HL-60 (cell line): ENCODE results near the gene TM4SF4.

Experiments used
- CTCF ChIP-seq: IDR thresholded peaks from one replicate; pipeline ENCODE4 v1.5.1; 2011; ENCODE audit warnings: low read length, control low read depth, inconsistent platforms; ENCODE audit not compliant: insufficient read depth
- GABPA ChIP-seq: IDR thresholded peaks from 2 replicates; pipeline ENCODE4 v1.6.1; 2012; ENCODE audit warnings: low read depth
- POLR2AphosphoS5 ChIP-seq: IDR thresholded peaks from 2 replicates; pipeline ENCODE4 v1.6.1; 2012; ENCODE audit warnings: low read depth
- REST ChIP-seq: IDR thresholded peaks from 2 replicates; pipeline ENCODE4 v1.6.1; 2012; ENCODE audit warnings: low read depth; ENCODE audit not compliant: insufficient replicate concordance
- SPI1 ChIP-seq: IDR thresholded peaks from 2 replicates; pipeline ENCODE4 v1.6.1; 2012; ENCODE audit warnings: low read depth, mild to moderate bottlenecking, borderline replicate concordance

- no peak for TF ChIP-seq CTCF
- TF ChIP-seq POLR2AphosphoS5: no peak
- no peak for TF ChIP-seq REST
- no peak for TF ChIP-seq GABPA
- TF ChIP-seq SPI1: no peak
Measured at GRCh38 chr3:149435996-149436885, 38.3 kb upstream of the TM4SF4 start.
